HG02885 (cell line): ENCODE results near the gene C3orf20.
"Not testable (repeated sequence)": the region's sequence is repeated elsewhere in the genome, so short reads cannot be mapped to it uniquely, and the experiment has no call there.

ENCODE experiments used
- ATAC-seq: cut with Tn5 transposase; IDR thresholded peaks from one replicate; pipeline ENCODE4 v1.9.1; 2021; ENCODE audit warnings: mild to moderate bottlenecking; ENCODE audit not compliant: unreplicated experiment, poor library complexity

C3orf20 gene

GRCh38 chr3:14647976-14648955 is 26.7 kb upstream of the C3orf20 start:
- no peak for ATAC-seq

- no peak for ATAC-seq
Observed at GRCh38 chr3:14649466-14649865, 25.5 kb upstream of the C3orf20 start.

- ATAC-seq = no peak
Observed at GRCh38 chr3:14650193-14650592, 24.7 kb upstream of the C3orf20 start.

DNA sequence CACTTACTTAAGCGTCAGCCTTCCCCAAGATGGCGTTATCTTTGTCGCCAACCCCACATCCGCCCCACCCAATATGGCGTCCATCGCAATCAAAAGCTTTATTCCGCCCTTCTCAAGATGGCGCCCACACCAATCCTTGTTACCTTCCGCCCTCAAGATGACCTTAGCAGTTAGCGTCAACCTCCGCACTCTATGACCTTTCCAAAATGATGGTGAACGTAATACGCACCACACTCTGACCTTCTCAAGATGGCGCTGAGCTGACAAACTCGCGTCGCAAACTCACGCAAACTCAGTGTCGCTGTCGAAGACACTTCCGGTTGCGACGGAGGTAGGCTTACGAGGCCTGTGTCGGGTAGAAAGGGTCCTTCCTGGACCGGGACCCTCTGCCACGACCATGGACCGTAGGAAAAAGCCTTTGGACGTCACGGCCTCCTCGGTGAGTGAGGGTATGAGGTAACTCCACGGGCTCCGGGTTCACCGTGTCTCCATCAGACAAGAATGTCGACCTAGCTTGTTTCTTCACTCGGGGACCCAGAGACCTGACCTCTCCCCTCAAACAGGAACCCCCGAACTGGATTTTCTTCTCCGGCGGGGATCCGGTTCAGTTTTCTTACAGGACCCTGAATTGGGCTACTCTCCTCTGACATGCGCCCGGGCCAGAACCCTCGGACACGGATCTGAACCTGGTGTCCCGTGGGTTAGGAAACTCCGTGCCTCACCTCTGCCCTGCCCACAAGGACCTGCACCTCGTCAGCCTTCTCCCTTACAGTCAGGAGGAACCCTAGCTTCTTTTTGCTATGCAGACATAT is 23.3 kb upstream of the C3orf20 start, which contains the start of gene CCDC174:
Gene CCDC174, plus strand, starts transcription at position 323 of the 812 bp plus-strand sequence. Its CDS starts 75 bp downstream, at position 398.
- peak; percentile 99 for ATAC-seq

DNA sequence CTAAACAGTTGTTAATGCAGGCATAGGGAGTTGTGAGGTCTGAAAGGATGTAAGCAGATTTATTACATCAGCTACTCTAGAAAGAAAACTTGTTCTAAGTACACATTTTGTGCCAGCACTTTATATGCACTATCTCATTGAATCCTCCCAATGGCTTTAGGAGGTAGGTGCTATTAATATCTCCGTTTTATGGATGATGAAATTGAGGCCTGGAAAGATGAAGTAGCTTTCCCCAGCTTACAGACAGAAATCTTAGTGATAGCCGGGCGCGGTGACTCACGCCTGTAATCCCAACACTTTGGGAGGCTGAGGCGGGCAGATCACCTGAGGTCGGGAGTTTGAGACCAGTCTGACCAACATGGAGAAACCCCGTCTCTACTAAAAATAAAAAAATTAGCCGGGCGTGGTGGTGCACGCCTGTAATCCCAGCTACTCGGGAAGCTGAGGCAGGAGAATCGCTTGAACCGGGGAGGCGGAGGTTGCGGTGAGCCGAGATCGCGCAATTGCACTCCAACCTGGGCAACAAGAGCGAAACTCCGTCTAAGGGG is 22.5 kb upstream of the C3orf20 start:
- not testable (repeated sequence) for ATAC-seq

DNA sequence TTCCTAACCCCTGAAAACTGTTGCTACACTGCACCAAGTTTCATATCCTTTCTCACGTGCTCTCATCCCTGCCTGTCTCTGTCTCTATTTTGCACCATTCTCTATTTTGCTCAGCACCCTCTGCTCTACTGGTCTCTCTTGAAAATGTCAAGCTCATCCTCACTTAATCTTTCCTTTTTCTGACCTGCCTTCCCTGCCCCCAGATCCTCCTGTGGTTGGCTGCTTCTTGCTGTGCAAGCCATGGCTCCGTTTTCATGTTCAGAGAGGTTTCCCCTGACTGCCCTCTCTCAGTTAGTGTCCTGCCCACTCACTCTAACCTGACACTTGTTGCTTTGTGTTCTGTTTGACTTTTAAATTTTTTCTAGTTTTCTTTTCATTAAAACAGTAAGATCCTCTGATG is 17.4 kb upstream of the C3orf20 start:
- ATAC-seq = no peak

DNA sequence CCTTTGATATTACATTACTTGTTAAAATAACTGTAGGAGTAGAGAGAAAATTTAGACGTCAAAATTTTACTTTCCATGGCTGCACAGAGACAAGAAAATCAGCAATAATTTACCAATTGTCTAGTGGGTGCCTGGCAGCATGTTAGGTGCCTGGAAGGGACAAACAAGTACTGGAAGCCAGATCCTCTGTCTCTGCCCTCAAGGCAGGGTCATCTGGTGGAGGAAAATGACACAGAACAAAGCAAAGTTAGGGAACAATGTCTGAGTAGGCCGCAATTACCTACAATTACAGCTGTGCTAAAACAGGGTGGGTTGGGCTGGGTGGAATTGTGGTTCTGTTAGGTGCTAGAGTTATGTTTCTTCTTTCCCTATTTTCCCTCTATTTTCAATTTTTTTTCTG is 16.0 kb upstream of the C3orf20 start:
- no peak for ATAC-seq

DNA sequence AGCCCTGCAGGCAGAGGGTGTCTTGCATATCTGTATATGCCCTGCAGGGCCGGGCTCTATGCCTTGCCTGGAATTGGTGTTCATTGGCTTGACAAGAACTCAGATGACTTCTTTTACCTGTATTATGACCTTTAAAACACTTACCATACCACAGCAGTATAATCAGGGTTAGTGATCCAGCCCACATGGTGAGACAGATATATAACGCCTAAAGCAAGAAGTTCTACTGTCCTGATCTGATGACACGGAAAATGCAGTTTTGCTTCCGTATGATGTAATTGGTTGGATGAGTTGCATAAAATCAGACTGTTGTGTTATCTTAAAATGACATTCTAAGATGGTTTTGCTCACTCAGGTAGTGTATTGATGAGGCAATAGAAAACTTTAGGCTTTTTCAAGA is 14.0 kb upstream of the C3orf20 start:
- no peak for ATAC-seq

GRCh38 chr3:14663396-14664135 is 11.4 kb upstream of the C3orf20 start:
- no peak for ATAC-seq

DNA sequence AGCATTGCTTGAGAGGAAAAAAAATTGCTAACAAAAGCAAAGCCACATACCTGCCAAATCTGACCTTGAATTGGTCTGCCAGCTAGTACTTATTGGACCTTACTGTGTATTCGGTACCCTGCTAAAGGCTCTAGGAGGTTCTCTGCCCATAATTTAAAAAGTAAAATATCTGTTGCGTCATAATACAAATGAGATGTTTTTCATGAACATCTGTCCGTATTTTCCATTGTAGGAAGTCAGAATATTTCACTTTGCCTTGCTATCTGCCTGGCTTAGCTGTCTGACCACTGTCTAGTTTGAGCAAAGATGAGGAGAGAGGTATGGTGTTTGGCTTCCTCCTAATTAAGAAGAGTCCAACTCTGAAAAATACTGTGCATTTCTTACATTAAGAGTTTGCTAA is 10.8 kb upstream of the C3orf20 start:
- ATAC-seq = no peak

DNA sequence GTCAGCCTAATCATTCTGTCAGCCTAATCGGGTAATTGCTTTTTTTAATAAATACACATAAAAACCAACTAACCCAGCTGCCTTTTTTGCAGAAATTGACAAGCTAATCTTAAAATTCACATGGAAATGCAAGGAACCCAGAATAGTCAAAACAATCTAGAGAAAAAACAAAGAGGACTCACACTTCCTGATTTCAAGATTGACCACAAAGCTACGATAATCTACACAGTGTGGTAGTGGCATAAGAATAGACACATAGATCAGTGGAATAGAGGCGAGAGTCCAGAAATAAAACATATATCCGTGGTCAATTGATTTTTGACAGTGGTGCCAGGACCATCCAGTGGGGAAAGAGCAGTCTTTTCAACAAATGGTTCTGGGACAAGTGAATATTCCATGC is 2.4 kb upstream of the C3orf20 start:
- no peak for ATAC-seq

- no peak for ATAC-seq
Observed at GRCh38 chr3:14676881-14677280, 1.9 kb downstream of the C3orf20 start.

DNA sequence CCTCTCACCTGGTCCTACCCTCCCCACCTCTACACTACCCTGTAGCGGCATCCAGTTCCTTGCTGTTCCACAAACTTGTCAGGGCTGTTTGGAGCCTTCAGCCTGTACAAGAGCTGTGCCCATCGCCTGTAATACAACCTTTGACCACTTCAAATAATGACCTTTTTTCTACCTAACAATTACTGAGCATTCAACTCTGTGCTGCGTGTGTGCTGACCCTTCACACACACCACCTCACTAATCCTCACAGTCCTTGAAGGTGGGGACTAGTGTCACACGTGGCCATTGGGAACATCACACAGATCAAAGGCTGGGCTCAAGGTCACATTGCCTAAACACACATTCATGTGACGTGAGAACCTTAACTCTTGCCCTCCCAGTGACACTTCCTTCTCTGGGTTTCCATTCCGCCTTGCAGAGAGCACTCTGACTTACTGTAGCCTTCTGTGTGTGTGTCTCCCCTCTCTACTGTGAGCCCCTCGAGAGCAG is 3.1 kb downstream of the C3orf20 start:
- no peak for ATAC-seq

DNA sequence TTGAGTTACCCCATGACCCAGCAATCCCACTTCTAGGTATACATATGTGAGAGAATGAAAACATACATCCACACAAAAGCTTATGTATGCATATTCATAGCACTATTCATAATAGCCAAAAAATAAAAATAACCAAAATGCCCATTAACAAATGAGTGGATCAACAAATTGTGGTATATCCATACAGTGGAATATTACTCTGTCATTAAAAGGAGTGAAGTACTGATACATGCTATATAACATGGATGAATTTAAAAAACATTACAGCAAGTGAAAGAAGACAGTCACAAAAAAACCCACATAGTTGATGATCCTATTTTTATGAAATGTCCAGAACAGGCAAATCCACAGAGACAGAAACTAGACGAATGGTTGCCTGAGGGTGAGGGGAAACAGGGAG is 5.2 kb downstream of the C3orf20 start:
- ATAC-seq = no peak

- ATAC-seq = no peak
Observed at GRCh38 chr3:14680716-14681115, 5.8 kb downstream of the C3orf20 start.

DNA sequence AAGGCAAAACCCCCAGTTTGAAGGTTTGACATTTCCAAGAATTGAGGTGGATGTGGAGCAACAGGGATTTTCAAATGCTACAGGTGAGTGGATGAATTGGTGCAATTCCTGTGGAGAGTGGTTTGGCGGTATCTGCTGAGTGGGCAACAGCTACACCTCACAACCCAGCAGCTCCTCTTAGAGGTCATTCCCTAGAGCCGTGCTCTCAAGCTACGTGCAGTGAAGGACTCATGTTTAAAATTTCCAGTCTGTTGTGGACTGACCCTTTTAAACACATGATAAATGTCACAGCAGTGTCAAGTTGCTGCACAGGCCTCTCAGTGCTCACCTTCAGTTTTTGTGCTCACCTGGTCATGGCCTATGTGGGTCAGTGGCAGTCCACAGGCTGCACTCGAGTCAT is 9.5 kb downstream of the C3orf20 start:
- no peak for ATAC-seq

DNA sequence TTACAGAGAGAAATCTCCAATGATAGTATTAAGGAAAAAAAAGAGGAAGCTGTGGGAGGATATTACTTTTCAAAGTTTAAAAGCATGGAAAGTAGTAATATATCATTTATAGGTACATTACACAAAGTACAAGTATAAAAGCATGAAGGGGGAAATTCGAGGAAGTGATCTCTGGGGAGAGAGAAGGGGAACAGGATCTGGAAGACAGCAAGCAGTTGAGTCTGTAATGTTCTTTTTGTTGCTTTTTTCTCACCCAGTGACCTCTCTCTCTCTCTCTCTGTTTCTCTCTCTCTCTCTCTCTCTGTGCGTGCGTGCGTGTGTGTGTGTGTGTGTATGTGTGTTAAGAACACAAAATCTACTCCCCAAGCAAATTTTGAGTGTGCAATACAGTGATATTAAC is 10.2 kb downstream of the C3orf20 start:
- no peak for ATAC-seq

GRCh38 chr3:14687360-14687759 is 12.4 kb downstream of the C3orf20 start:
- ATAC-seq = peak; percentile 23

DNA sequence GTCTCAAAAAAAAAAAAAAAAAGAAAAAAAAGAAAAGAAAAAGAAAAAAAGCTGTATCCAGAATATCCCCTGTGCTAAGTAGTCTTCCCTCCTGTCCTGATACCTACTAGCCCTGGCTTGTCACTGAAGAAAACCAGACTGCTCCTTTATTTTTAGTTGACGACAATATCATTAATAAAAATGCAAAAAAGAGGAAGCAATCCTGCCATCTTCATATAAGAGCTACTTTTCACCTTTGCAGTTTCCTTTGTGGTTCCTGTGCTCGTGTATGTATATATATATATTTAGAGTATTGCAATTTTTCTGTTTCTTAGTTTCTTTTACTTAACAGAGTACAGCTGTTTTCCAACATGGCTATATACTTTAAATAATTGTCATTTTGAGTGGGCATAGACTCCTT is 13.6 kb downstream of the C3orf20 start:
- peak; percentile 43 for ATAC-seq
